GM21786 (cell line): ENCODE data around the gene RILPL1.
"Not testable (repeated sequence)": the region's sequence is repeated elsewhere in the genome, so short reads cannot be mapped to it uniquely, and the experiment has no call there.

Experiments
- ATAC-seq: cut with Tn5 transposase; IDR thresholded peaks from one replicate; pipeline ENCODE4 v1.9.1; 2021; ENCODE audit not compliant: unreplicated experiment

Gene RILPL1, protein sequence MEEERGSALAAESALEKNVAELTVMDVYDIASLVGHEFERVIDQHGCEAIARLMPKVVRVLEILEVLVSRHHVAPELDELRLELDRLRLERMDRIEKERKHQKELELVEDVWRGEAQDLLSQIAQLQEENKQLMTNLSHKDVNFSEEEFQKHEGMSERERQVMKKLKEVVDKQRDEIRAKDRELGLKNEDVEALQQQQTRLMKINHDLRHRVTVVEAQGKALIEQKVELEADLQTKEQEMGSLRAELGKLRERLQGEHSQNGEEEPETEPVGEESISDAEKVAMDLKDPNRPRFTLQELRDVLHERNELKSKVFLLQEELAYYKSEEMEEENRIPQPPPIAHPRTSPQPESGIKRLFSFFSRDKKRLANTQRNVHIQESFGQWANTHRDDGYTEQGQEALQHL

GRCh38 chr12:123533672-123534643, at the start of gene RILPL1:
Gene RILPL1 (minus strand): TSS chr12:123533719. CDS start chr12:123533482, 237 bp downstream.
- no peak for ATAC-seq

GRCh38 chr12:123580772-123581171, 47.3 kb upstream of the RILPL1 start:
- no peak for ATAC-seq

DNA sequence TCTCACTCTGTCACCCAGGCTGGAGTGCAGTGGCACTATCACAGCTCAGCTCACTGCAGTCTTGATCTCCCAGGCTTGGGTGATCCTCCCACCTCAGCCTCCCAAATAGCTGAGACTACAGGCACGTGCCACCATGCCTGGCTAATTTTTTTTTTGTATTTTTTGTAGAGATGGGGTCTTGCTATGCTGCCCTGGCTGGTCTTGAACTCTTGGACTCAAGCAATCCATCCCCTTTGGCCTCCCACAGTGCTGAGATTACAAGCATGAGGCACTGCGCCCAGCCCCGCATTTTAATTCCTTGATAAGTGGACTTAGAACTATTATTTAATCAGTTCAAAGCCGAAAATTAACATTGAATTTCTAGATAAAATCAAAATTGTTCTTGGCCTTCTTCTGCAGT, 45.3 kb upstream of the RILPL1 start:
- ATAC-seq, result not testable (repeated sequence)

DNA sequence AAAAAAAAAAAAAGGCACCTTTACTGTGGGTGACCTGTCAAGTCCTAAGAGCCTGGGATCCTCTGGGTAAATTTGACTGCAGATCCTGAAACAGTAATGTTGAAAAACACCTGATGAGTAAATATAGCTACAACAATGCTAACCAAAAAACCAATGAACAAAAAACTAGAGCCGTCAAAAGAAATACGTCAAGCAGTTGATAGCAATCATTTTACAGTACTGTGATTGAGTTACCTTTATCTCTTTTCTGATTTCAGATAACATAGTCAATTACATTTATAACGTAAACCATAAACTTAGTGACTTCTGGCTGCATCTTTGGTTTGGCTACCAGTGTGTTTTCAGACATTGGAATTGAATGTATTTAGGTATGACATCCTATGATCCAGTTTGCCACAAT, 44.7 kb upstream of the RILPL1 start:
- no peak for ATAC-seq

DNA sequence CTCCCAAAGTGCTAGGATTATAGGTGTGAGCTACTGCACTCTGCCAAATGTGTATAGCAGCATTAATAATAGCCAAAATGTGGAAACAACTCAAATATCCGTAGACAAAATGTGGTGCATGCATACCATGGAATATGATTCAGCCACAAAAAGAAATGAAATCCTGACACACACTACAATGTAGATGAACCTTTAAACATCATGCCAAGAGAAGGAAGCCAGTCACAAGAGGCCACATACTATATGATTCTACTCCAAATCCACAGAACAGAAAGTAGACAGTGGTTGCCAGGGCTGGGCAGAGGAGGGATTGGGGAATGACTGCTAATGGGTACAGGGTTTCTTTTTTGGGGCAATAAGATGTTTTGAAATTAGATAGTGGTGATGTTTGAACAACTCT, 43.1 kb upstream of the RILPL1 start:
- ATAC-seq, result no peak

GRCh38 chr12:123573870-123574269, 40.4 kb upstream of the RILPL1 start:
- no peak for ATAC-seq

DNA sequence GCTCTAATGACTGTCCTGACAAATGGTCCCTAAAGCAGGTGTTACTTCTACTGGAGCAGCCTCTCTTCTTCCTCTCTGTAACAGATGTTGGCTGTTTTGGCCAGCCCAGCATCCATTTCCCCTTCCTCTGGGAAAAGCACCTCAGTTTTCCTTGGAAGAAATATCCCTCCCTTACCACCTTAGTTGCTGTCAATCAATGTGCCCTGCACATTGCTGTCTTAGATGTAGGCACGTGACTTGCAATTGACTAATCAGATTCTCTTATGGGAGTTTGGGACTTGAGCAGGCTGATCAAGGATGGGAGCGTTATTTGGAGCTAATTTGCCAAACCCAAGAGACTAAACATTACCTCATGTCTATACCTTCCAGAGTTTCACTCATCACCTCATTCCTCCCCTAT, 38.9 kb upstream of the RILPL1 start:
- ATAC-seq, result no peak

GRCh38 chr12:123571343-123571813, 37.9 kb upstream of the RILPL1 start:
- ATAC-seq, result no peak

DNA sequence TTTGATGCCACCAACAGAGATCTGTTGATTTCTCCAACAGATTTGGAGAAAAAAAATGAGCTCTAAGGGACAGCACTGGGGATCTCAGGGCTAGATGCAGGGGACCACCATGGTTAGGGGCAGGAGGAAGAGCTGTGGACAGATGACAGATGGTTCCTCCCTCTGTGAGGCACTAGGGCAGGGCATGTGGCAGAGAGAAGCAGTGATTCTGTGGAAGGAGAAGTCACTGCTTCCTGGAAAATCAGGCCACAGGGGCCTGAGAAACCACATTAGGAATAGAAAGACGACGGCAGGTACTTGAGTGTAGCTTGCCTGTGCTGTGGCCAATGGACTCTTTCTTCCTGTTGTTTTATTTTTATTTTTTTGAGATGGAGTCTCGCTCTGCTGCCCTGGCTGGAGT, 25.9 kb upstream of the RILPL1 start:
- no peak for ATAC-seq

- not testable (repeated sequence) for ATAC-seq
These were observed 25.0 kb upstream of the RILPL1 start for GRCh38 chr12:123558487-123558886.

DNA sequence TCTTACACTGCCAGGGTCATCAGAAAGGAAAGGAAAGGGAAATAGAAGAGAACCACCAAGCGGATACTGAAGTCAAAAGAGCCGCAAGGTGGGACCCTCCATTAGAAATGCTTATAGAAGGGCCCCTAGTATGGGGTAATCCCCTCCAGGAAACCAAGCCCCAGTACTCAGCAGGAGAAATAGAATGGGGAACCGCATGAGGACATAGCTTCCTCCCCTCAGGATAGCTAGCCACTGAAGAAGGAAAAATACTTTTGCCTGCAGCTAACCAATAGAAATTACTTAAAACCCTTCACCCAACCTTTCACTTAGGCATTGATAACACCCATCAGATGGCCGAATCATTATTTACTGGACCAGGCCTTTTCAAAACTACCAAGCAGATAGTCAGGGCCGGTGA, 21.3 kb upstream of the RILPL1 start:
- not testable (repeated sequence) for ATAC-seq

DNA sequence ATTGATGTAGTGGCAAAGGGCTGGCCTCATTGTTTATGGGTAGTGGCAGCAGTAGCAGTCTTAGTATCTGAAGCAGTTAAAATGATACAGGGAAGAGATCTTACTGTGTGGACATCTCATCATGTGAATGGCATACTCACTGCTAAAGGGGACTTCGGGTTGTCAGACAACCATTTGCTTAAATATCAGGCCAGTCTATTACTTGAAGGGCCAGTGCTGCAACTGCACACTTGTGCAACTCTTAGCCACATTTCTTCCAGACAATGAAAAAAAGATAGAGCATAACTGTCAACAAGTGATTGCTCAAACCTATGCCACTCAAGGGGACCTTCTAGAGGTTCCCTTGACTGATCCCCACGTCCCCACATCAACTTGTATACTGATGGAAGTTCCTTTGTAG, 20.6 kb upstream of the RILPL1 start:
- ATAC-seq, result not testable (repeated sequence)

DNA sequence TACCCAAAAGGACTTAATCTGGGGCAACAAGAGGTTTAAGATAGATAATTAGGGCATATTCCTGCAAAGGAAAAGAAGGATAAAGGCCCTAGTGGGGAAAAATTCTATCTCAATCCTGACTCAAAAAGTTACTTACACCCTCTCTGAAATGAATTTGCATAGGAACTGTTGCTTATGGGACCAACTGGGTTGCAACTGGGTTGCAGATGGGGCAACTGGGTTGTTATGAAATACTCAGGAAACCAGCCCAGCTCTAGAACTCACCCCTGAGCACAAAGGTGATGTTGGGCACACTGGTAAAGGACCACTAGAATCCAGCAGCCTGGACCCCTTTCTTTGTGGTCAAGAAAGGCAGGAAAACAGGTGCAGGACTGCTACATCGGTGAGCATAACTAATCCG, 17.2 kb upstream of the RILPL1 start:
- ATAC-seq, result no peak

GRCh38 chr12:123548107-123548506, 14.6 kb upstream of the RILPL1 start:
- ATAC-seq, result no peak

DNA sequence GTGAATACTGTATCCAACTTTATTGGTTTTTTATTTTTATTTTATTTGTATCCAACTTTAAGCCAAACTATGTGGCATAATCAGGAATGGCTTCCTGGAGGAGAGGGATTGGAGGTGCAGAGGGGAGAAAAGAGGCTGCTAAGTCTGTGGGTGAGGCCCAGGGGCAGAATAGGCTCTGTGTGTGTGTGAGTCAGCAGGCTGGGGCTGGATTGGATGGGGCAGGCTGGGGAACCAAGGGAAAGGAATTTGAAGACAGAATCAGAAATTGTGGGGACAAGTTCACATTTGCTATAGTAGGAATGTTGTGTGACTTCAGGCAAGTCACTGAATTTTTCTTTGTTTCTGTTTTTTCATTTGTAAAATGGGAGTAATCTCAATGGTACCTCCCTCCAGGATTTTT, 12.8 kb upstream of the RILPL1 start:
- ATAC-seq, result no peak

DNA sequence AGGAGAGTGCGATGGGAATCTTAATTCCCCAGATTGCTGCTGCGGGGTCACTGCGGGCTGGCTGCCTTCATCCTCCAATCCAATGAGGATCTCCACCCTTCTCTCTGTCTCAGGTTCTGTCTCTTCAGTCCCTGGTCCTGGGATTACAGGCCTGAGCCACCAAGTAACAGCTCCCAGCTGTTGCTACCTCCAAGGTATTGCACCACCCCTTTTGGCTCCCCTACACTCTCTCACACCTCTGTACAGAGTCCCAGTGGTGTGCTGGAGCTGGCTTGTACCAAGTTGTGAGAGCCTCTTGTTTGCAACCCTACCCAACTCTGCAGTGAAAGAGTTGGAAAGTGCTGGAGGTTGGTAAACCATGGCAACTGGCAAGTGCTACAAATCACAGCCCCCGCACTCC, 10.0 kb upstream of the RILPL1 start:
- ATAC-seq, result no peak

- no peak for ATAC-seq
These were observed 7.6 kb upstream of the RILPL1 start for GRCh38 chr12:123540899-123541662.

DNA sequence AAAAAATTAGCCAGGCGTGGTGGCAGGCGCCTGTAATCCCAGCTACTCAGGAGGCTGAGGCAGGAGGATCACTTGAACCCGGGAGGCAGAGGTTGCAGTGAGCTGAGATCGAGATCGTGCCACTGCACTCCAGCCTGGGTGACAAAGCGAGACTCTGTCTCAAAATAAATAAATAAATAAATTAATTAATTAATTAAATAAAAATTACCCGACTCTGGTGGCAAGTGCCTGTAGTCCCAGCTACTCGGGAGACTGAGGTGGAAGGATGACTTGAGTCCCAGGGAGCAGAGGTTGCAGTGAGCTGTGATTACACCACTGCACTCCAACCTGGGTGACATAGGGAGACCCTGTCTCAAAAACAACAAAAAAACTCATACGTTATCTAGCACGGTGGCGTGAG, 2.4 kb upstream of the RILPL1 start:
- ATAC-seq, result not testable (repeated sequence)

DNA sequence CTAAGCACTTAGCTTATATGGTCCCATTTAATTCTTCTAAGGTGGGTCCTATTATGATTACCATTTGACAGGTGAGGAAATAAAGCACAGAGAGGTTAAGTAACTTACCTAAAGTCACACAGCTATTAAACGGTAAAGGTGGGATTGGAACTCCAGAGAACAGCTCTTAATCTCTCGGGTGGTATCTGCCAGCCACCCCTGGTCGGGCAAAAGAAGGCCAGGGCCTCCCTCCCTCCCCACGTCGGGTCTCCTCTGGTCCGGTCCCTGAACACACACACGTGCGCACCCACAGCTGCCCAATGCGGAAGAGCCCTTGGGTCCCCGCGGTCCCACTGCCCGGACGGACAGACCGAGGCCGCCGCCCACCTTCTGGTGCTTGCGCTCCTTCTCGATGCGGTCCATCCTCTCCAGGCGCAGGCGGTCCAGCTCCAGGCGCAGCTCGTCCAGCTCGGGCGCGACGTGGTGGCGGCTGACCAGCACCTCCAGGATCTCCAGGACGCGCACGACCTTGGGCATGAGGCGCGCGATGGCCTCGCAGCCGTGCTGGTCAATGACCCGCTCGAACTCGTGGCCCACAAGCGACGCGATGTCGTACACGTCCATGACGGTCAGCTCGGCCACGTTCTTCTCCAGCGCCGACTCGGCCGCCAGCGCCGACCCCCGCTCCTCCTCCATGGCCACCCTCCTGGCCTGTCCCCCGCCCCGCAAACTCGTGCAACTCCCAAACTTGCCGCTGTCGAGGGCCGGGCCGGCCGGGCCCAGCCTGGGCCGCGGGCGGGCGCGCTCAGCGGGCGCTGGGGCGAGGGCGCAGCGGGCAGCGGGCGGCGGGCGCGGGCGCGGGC, 490 bp downstream of the RILPL1 start:
- no peak for ATAC-seq

- no peak for ATAC-seq
These were observed 1.5 kb downstream of the RILPL1 start for GRCh38 chr12:123532019-123532418.
